GM23248 (cell line): Measurements from ENCODE around the gene IER3.

Source experiments
- EZH2 ChIP-seq: fragments of 200-600 bp; sonication (generic); IDR thresholded peaks from 2 replicates; pipeline ENCODE4 v1.6.1; 2018; ENCODE audit warnings: antibody characterized with exemption, mild to moderate bottlenecking; ENCODE audit not compliant: insufficient read depth, poor library complexity, severe bottlenecking
- EZH2phosphoT487 ChIP-seq: fragments of 200-600 bp; sonication (generic); IDR thresholded peaks from 2 replicates; pipeline ENCODE4 v1.6.1; 2018; ENCODE audit warnings: antibody characterized with exemption, moderate library complexity, mild to moderate bottlenecking, low read depth; ENCODE audit not compliant: insufficient read depth

GRCh38 chr6:30748851-30749540 lies 4.6 kb upstream of the IER3 start:
- TF ChIP-seq EZH2 (no peak), EZH2phosphoT487 (no peak)
